ENCODE results near the gene BAHD1.

GRCh38 chr15:40436892-40437751, 3.6 kb upstream of the BAHD1 start:
- TF ChIP-seq, protein P1, sequence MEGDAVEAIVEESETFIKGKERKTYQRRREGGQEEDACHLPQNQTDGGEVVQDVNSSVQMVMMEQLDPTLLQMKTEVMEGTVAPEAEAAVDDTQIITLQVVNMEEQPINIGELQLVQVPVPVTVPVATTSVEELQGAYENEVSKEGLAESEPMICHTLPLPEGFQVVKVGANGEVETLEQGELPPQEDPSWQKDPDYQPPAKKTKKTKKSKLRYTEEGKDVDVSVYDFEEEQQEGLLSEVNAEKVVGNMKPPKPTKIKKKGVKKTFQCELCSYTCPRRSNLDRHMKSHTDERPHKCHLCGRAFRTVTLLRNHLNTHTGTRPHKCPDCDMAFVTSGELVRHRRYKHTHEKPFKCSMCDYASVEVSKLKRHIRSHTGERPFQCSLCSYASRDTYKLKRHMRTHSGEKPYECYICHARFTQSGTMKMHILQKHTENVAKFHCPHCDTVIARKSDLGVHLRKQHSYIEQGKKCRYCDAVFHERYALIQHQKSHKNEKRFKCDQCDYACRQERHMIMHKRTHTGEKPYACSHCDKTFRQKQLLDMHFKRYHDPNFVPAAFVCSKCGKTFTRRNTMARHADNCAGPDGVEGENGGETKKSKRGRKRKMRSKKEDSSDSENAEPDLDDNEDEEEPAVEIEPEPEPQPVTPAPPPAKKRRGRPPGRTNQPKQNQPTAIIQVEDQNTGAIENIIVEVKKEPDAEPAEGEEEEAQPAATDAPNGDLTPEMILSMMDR (IDR thresholded peaks at IDR 0.05), result no peak
- TF ChIP-seq POLR2A (IDR thresholded peaks at IDR 0.05), result no peak

All from adrenal gland (tissue), 5 donors.